Suppressor macrophage treated with lipopolysaccharide for 4 hours (primary cell): ENCODE measurements around the gene ARHGAP42.
A peak's percentile ranks its signal among the peaks of the same experiment; 100 is the strongest.

Experiments used
- DNase-seq: peaks from one replicate; pipeline ENCODE4 v3.0.0-alpha.2; 2020

Gene ARHGAP42

GRCh38 chr11:100682247-100682969, 4.7 kb upstream of the ARHGAP42 start:
- DNase-seq: no peak

GRCh38 chr11:100683126-100683525, 4.0 kb upstream of the ARHGAP42 start:
- no peak for DNase-seq

GRCh38 chr11:100684101-100685065, 2.7 kb upstream of the ARHGAP42 start:
- DNase-seq: no peak

- no peak for DNase-seq
Measured at GRCh38 chr11:100686476-100687053, 523 bp upstream of the ARHGAP42 start.

- DNase-seq: peak; percentile 23
Measured at GRCh38 chr11:100687630-100688395, 725 bp downstream of the ARHGAP42 start.

- DNase-seq: no peak
Measured at GRCh38 chr11:100689141-100689540, 2.1 kb downstream of the ARHGAP42 start.

GRCh38 chr11:100691896-100692653, 5.0 kb downstream of the ARHGAP42 start:
- DNase-seq: no peak

GRCh38 chr11:100695911-100696310, 8.8 kb downstream of the ARHGAP42 start:
- no peak for DNase-seq

- no peak for DNase-seq
Measured at GRCh38 chr11:100703139-100703538, 16.1 kb downstream of the ARHGAP42 start.

GRCh38 chr11:100703801-100704575, 16.9 kb downstream of the ARHGAP42 start:
- DNase-seq: no peak

- DNase-seq: no peak
Measured at GRCh38 chr11:100705447-100705846, 18.4 kb downstream of the ARHGAP42 start.

GRCh38 chr11:100706179-100706578, 19.1 kb downstream of the ARHGAP42 start:
- no peak for DNase-seq

GRCh38 chr11:100709233-100709957, 22.3 kb downstream of the ARHGAP42 start:
- no peak for DNase-seq

GRCh38 chr11:100711984-100712383, 24.9 kb downstream of the ARHGAP42 start:
- DNase-seq: no peak

- DNase-seq: no peak
Measured at GRCh38 chr11:100712583-100712982, 25.5 kb downstream of the ARHGAP42 start.

GRCh38 chr11:100715165-100715761, 28.2 kb downstream of the ARHGAP42 start:
- no peak for DNase-seq

GRCh38 chr11:100716838-100717237, 29.8 kb downstream of the ARHGAP42 start:
- no peak for DNase-seq

GRCh38 chr11:100719362-100719761, 32.3 kb downstream of the ARHGAP42 start:
- no peak for DNase-seq

- DNase-seq: no peak
Measured at GRCh38 chr11:100719809-100720221, 32.7 kb downstream of the ARHGAP42 start.

GRCh38 chr11:100726680-100727079, 39.6 kb downstream of the ARHGAP42 start:
- DNase-seq: no peak
